NCI-H82 treated with DMSO at 0.1 percent for 48 hours (cell line): ENCODE data around the gene IFNA7.
"Not testable (repeated sequence)": the region's sequence is repeated elsewhere in the genome, so short reads cannot be mapped to it uniquely, and the experiment has no call there.

Experiments
- DNase-seq: peaks from one replicate; lab custom pipeline; 2025; ENCODE audit not compliant: unreplicated experiment; lab: John Stamatoyannopoulos, UW

The IFNA7 gene

GRCh38 chr9:21182810-21183736 lies 18.9 kb downstream of the IFNA7 start:
- DNase-seq: not testable (repeated sequence)

GRCh38 chr9:21174671-21175070 lies 27.3 kb downstream of the IFNA7 start:
- DNase-seq: no peak

- DNase-seq: no peak
Observed at GRCh38 chr9:21172156-21172555, 29.8 kb downstream of the IFNA7 start.

- no peak for DNase-seq
Observed at GRCh38 chr9:21171351-21171750, 30.7 kb downstream of the IFNA7 start.

- DNase-seq: not testable (repeated sequence)
Observed at GRCh38 chr9:21166560-21166959, 35.4 kb downstream of the IFNA7 start, which contains the start of gene IFNA21. Gene IFNA21, minus strand, starts transcription at chr9:21166660. Its CDS starts 48 bp downstream, at chr9:21166612.

GRCh38 chr9:21165516-21165915 lies 36.5 kb downstream of the IFNA7 start:
- no peak for DNase-seq

- DNase-seq: no peak
Observed at GRCh38 chr9:21160178-21160577, 41.8 kb downstream of the IFNA7 start.

GRCh38 chr9:21155501-21155900 lies 46.5 kb downstream of the IFNA7 start:
- no peak for DNase-seq

- DNase-seq: no peak
Observed at GRCh38 chr9:21154018-21154608, 47.9 kb downstream of the IFNA7 start.

- no peak for DNase-seq
Observed at GRCh38 chr9:21153336-21154017, 48.5 kb downstream of the IFNA7 start.
